Neuronal stem cell (in vitro differentiated cells): ENCODE measurements around the gene NECAB2. TPM values are rescaled to one million over a fixed set of nuclear protein-coding genes. Genes with fewer than 3 reads are reported as not detected.

ENCODE experiments used
- DNase-seq: peaks from one replicate; pipeline ENCODE4 v3.0.0-alpha.2; 2013; ENCODE audit warnings: low spot score
- H2AFZ ChIP-seq: one replicate; pipeline ENCODE4 v1.6.1; 2013; ENCODE audit warnings: mild to moderate bottlenecking, low read length, inconsistent platforms
- H2AK5ac ChIP-seq: 2 replicates; pipeline ENCODE4 v1.6.1; 2013; ENCODE audit warnings: low read depth, mild to moderate bottlenecking, inconsistent platforms, low read length, moderate library complexity, mixed read lengths
- H2BK120ac ChIP-seq: 2 replicates; pipeline ENCODE4 v1.6.1; 2013; ENCODE audit warnings: low read depth, mild to moderate bottlenecking, inconsistent platforms, low read length, moderate library complexity, mixed read lengths
- H2BK12ac ChIP-seq: one replicate; pipeline ENCODE4 v1.6.1; 2013; ENCODE audit warnings: low read length, inconsistent platforms
- H2BK15ac ChIP-seq: 2 replicates; pipeline ENCODE4 v1.6.1; 2013; ENCODE audit warnings: mild to moderate bottlenecking, low read length, inconsistent platforms, mixed read lengths
- H2BK5ac ChIP-seq: one replicate; pipeline ENCODE4 v1.6.1; 2013; ENCODE audit warnings: inconsistent platforms, mild to moderate bottlenecking, low read length, moderate library complexity
- H3K14ac ChIP-seq: one replicate; pipeline ENCODE4 v1.6.1; 2013; ENCODE audit warnings: low read length, inconsistent platforms
- H3K18ac ChIP-seq: 2 replicates; pipeline ENCODE4 v1.6.1; 2013; ENCODE audit warnings: low read length, inconsistent platforms
- H3K23ac ChIP-seq: 2 replicates; pipeline ENCODE4 v1.6.1; 2013; ENCODE audit warnings: low read depth, mild to moderate bottlenecking, mixed read lengths, low read length, inconsistent platforms; ENCODE audit not compliant: poor library complexity
- H3K27ac ChIP-seq: replicated peaks from 3 replicates; pipeline ENCODE4 v1.5.1; 2013; ENCODE audit warnings: low read length, inconsistent platforms
- H3K27me3 ChIP-seq, 3 experiments: 2 replicates each; pipeline ENCODE4 v1.6.1; 2013; ENCODE audit warnings: low read length in 3 of 3, mild to moderate bottlenecking in 2 of 3, inconsistent platforms in 1 of 3, low read depth in 1 of 3, mixed read lengths in 1 of 3, moderate library complexity in 1 of 3; ENCODE audit not compliant: control insufficient read depth in 3 of 3, insufficient read depth in 3 of 3
- H3K36me3 ChIP-seq, 2 donors: replicated peaks in 1 of 2; 2 replicates each; pipeline ENCODE4 v1.6.1; 2013; ENCODE audit warnings: low read length in 2 of 2; ENCODE audit not compliant: control insufficient read depth in 2 of 2, insufficient read depth in 2 of 2
- H3K4ac ChIP-seq: 2 replicates; pipeline ENCODE4 v1.6.1; 2013; ENCODE audit warnings: inconsistent platforms, mild to moderate bottlenecking, low read length, moderate library complexity
- H3K4me1 ChIP-seq, 2 donors: 1 replicate in 1 of 2; 2 replicates in 1 of 2; pipeline ENCODE4 v1.6.1; 2013; ENCODE audit warnings: low read length in 2 of 2, low read depth in 1 of 2; ENCODE audit not compliant: control insufficient read depth in 2 of 2, insufficient read depth in 1 of 2
- H3K4me2 ChIP-seq: one replicate; pipeline ENCODE4 v1.6.1; 2013; ENCODE audit warnings: mild to moderate bottlenecking, low read length, inconsistent platforms; ENCODE audit not compliant: insufficient read depth, poor library complexity, severe bottlenecking
- H3K4me3 ChIP-seq, 2 donors: 2 replicates each; pipeline ENCODE4 v1.5.1; 2013; ENCODE audit warnings: low read length in 2 of 2, mild to moderate bottlenecking in 2 of 2, inconsistent platforms in 1 of 2, moderate library complexity in 1 of 2
- H3K79me1 ChIP-seq: one replicate; pipeline ENCODE4 v1.6.1; 2013; ENCODE audit warnings: low read depth, mild to moderate bottlenecking, inconsistent platforms, low read length, moderate library complexity
- H3K9ac ChIP-seq: one replicate; pipeline ENCODE4 v1.6.1; 2013; ENCODE audit warnings: mild to moderate bottlenecking, low read depth, low read length, inconsistent platforms; ENCODE audit not compliant: poor library complexity
- H3K9me3 ChIP-seq, 2 donors: replicated peaks in 1 of 2; 2 replicates each; pipeline versions ENCODE3 to v1.6.1; 2013; ENCODE audit warnings: low read length in 2 of 2, mild to moderate bottlenecking in 2 of 2, inconsistent platforms in 1 of 2, low read depth in 1 of 2, mixed read lengths in 1 of 2, moderate library complexity in 1 of 2; ENCODE audit not compliant: control insufficient read depth in 2 of 2, insufficient read depth in 1 of 2
- H4K8ac ChIP-seq: one replicate; pipeline ENCODE4 v1.6.1; 2013; ENCODE audit warnings: low read depth, mild to moderate bottlenecking, inconsistent platforms, low read length, moderate library complexity
- H4K91ac ChIP-seq: one replicate; pipeline ENCODE4 v1.6.1; 2013; ENCODE audit warnings: low read length, low read depth, mild to moderate bottlenecking, inconsistent platforms; ENCODE audit not compliant: poor library complexity
- WGBS, 2 donors: extraction: QIAGEN DNeasy Blood & Tissue Kit; methylation state at CpG; one replicate each; pipeline ENCODE4 v1.1.7; 2013; ENCODE audit warnings: missing lambda C conversion rate in 2 of 2, mixed read lengths in 1 of 2; ENCODE audit not compliant: insufficient read length in 2 of 2, insufficient replicate concordance in 1 of 2; ENCODE audit errors: extremely low coverage in 2 of 2; 5-methylcytosine and 5-hydroxymethylcytosine counted together
- polyA plus RNA-seq, 2 experiments: library from polyadenylated mRNA; stranded (reverse); fragments of 200-250 nt; gene quantifications; one replicate each; pipeline ENCODE4 v1.2.3, GENCODE V29; 2013

The NECAB2 gene
- 23.1 TPM for polyA plus RNA-seq (2013, experiment 1 of 2)
- 20.8 TPM for polyA plus RNA-seq (2013, experiment 2 of 2)

DNA sequence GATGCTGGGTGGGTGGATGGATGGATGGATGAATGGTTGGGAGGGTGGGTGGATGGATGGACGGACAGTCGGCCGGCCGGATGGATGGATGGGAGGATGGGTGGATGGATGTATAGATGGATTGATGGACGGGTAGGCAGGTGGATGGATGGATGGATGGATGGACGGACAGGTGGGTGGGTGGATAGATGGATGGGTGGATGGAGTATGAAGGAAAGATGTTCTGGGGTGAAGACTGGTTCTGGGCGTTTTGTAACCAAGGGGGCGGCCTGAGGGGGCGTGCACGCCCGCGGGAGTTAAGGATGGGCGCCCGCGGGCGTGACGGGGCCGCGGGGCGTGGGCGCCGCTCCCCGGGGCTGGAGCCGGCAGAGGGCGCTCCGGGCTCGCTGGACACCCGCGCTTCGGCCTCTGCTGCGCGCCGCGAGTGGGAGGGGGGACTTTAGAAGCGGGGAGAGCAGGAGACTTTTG is at the start of gene NECAB2:
Gene NECAB2 (plus strand): TSS at position 407 of the 468 bp plus-strand sequence. CDS start 405 bp downstream, outside the sequence.
- H2AK5ac ChIP-seq, result peak within 1 kb of the TSS; percentile 95
- H3K14ac ChIP-seq, result no peak within 1 kb of the TSS
- H3K27me3 ChIP-seq, result peaks cover 0 to 2% (median 0%) of the 10 kb centered on the region in 3 experiments
- H3K9me3 ChIP-seq, result no peaks in the 10 kb centered on the region
- H3K27ac ChIP-seq, result no peak within 1 kb of the TSS
- peak; percentile 53 for DNase-seq
- no peak within 1 kb of the TSS for H4K8ac ChIP-seq
- H2BK5ac ChIP-seq, result no peak within 1 kb of the TSS
- H3K4ac ChIP-seq, result no peak within 1 kb of the TSS
- H3K79me1 ChIP-seq, result peaks cover 2% of the 10 kb centered on the region
- peak within 1 kb of the TSS; percentile 74 for H3K18ac ChIP-seq
- peak within 1 kb of the TSS; percentile 92 for H2AFZ ChIP-seq
- peak within 1 kb of the TSS; percentile 97 for H3K4me2 ChIP-seq
- peak within 1 kb of the TSS; percentile 84 for H2BK15ac ChIP-seq
- peak within 1 kb of the TSS; percentile 53 to 83 for H3K4me3 ChIP-seq
- peak within 1 kb of the TSS; percentile 78 for H3K23ac ChIP-seq
- no peaks in the 10 kb centered on the region for H3K36me3 ChIP-seq
- H3K9ac ChIP-seq, result peak within 1 kb of the TSS; percentile 67
- H2BK120ac ChIP-seq, result no peak within 1 kb of the TSS
- WGBS, 2 donors, result no CpG with 5 or more reads among the region's 35 CpGs
- H3K4me1 ChIP-seq, result peaks cover 8% of the 10 kb centered on the region in 2 donors
- no peak within 1 kb of the TSS for H4K91ac ChIP-seq
- H2BK12ac ChIP-seq, result no peak within 1 kb of the TSS

DNA sequence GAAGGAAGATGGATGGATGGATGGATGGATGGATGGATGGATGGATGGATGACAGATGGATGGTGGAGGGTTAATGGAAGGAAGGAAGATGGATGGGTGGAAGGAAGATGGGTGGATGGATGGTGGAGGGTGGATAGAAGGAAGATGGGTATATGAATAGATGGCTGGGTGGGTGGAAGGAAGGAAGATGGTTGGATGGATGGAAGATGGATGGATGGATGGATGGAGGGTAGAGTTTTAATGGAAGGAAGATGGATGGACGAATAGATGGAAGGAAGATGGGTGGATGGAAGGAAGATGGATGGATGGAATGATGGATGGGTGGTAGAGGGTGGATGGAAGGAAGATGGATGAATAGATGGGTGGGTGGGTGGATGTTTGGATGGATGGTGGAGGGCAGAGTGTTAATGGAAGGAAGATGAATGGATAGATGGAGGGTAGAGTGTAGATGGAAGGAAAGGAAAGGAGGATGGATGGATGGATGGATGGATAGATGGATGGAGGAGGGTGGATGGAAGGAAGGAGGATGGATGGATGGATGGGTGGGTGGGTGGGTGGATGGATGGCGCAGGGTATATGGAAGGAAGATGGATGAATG is 47.1 kb upstream of the NECAB2 start:
- WGBS, 2 donors, result 100% methylated on average over 1 of the region's 2 CpGs
- no peak overlapping the region for H3K14ac ChIP-seq

DNA sequence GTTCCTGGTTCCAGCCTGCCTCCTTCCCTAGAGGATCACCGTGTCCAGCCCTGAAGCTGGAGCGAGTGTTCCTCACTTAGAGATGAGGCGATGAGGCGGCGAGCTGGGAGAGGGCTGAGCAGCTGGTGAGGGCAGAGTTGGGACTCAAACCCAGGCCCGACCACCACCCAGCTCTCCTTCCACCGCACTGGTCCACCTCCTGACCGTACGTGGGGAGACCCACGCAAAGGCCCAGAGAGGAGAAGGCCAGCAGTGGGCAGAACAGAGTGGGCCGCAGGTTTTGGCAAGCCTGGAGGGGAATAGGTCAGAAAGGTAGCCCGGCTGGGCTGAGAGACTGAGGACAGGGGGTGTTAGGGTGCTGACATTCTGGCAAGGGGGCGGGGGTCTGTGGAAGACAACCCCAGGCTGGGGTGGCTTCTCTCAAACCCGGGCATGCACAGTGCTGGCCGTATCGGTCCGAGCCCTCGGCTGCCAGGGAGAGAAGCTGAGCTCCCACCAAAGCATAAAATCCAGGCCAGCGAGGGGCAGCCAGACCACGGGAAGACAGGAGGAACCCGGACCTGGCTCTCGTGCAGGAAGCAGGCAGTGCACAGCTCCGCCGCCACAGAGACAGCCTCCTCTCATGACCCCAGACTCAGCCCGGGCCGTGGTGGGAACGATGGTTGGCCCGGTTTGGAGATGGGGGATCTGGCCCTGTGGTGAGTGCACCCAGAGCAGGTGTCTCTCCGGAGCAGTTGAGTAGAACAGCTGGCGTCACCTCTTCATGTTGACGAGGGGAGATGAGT is 44.3 kb upstream of the NECAB2 start:
- Histone ChIP-seq H2AK5ac (no peak overlapping the region), H3K4me3 (no peak overlapping the region), H3K4me1 (peaks cover 8 to 12% of the 10 kb centered on the region in 2 donors), H3K18ac (no peak overlapping the region), H2AFZ (no peak overlapping the region), H3K36me3 (peaks cover 12 to 23% of the 10 kb centered on the region in 2 donors), H3K14ac (no peak overlapping the region), H3K9ac (no peak overlapping the region), H2BK15ac (no peak overlapping the region), H3K27ac (no peak overlapping the region), H3K79me1 (no peaks in the 10 kb centered on the region), H3K9me3 (peaks cover 0 to 11% of the 10 kb centered on the region in 2 donors), H3K23ac (peak overlapping the region; percentile 25), H3K4me2 (no peak overlapping the region), H2BK120ac (no peak overlapping the region), H2BK5ac (no peak overlapping the region), H3K4ac (no peak overlapping the region), H3K27me3 (no peaks in the 10 kb centered on the region), H4K8ac (no peak overlapping the region), H4K91ac (no peak overlapping the region), H2BK12ac (no peak overlapping the region)
- no peak for DNase-seq
- WGBS, 2 donors, result no CpG with 5 or more reads among the region's 31 CpGs

More for the DNA sequence above, 47.1 kb upstream of the NECAB2 start:
- peaks cover 25 to 42% of the 10 kb centered on the region in 2 donors for H3K36me3 ChIP-seq
- H4K8ac ChIP-seq, result no peak overlapping the region
- H3K27me3 ChIP-seq, result peaks cover 0 to 2% (median 0%) of the 10 kb centered on the region in 3 experiments
- no peak overlapping the region for H3K18ac ChIP-seq
- H3K4me1 ChIP-seq, result peaks cover 4 to 12% of the 10 kb centered on the region in 2 donors
- no peak overlapping the region for H2BK5ac ChIP-seq
- H2BK12ac ChIP-seq, result no peak overlapping the region
- H2BK120ac ChIP-seq, result no peak overlapping the region
- H2BK15ac ChIP-seq, result no peak overlapping the region
- H4K91ac ChIP-seq, result no peak overlapping the region
- peaks cover 0 to 16% of the 10 kb centered on the region in 2 donors for H3K9me3 ChIP-seq
- H3K4me2 ChIP-seq, result no peak overlapping the region
- H3K9ac ChIP-seq, result no peak overlapping the region
- no peak overlapping the region for H3K23ac ChIP-seq
- H3K79me1 ChIP-seq, result no peaks in the 10 kb centered on the region
- H3K27ac ChIP-seq, result no peak overlapping the region
- no peak overlapping the region for H2AFZ ChIP-seq
- H2AK5ac ChIP-seq, result no peak overlapping the region
- DNase-seq, result no peak
- H3K4me3 ChIP-seq, result no peak overlapping the region
- no peak overlapping the region for H3K4ac ChIP-seq

DNA sequence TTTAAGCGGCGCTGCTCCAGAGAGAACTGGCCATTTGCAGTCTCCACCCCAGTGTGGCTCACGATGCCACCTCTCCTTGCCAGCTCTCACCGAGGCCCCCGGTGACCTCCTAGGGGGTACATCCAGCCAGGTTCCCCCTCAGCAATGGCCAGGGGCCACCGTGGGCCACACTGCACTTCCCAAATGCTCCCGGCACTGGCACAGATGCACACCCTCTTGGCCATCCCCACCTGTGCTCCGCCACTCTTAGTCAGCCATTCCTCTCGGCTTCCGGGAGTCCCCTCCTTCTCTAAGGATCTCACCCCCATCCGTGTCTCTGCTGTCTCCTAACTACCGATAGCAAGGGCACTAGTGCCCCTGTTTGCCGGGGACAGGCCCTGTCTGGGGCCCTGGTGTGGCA is 43.4 kb upstream of the NECAB2 start:
- no peak overlapping the region for H3K27ac ChIP-seq
- H2BK15ac ChIP-seq, result no peak overlapping the region
- peak overlapping the region; percentile 2 for H2BK120ac ChIP-seq
- no peak overlapping the region for H4K91ac ChIP-seq
- H3K9me3 ChIP-seq, result peaks cover 0 to 2% of the 10 kb centered on the region in 2 donors
- no peaks in the 10 kb centered on the region for H3K79me1 ChIP-seq
- no CpG with 5 or more reads among the region's 13 CpGs for WGBS, 2 donors
- H3K36me3 ChIP-seq, result peaks cover 3 to 14% of the 10 kb centered on the region in 2 donors
- H3K9ac ChIP-seq, result no peak overlapping the region
- H4K8ac ChIP-seq, result no peak overlapping the region
- no peak overlapping the region for H2BK5ac ChIP-seq
- no peak overlapping the region for H3K4me3 ChIP-seq
- no peak overlapping the region for H3K4me2 ChIP-seq
- H3K23ac ChIP-seq, result no peak overlapping the region
- no peak overlapping the region for H2AFZ ChIP-seq
- H3K4ac ChIP-seq, result no peak overlapping the region
- no peak overlapping the region for H3K18ac ChIP-seq
- H2BK12ac ChIP-seq, result no peak overlapping the region
- DNase-seq, result no peak
- no peaks in the 10 kb centered on the region for H3K27me3 ChIP-seq
- peaks cover 8 to 12% of the 10 kb centered on the region in 2 donors for H3K4me1 ChIP-seq
- no peak overlapping the region for H2AK5ac ChIP-seq
- no peak overlapping the region for H3K14ac ChIP-seq
